NOMO-1 treated with DMSO at 0.1 percent for 48 hours (cell line): ENCODE measurements around the gene GTF2F2.
"Not testable (repeated sequence)": the region's sequence is repeated elsewhere in the genome, so short reads cannot be mapped to it uniquely, and the experiment has no call there.

Source experiments
- DNase-seq: peaks from one replicate; lab custom pipeline; 2025; ENCODE audit not compliant: unreplicated experiment; lab: John Stamatoyannopoulos, UW

GTF2F2 gene

DNA sequence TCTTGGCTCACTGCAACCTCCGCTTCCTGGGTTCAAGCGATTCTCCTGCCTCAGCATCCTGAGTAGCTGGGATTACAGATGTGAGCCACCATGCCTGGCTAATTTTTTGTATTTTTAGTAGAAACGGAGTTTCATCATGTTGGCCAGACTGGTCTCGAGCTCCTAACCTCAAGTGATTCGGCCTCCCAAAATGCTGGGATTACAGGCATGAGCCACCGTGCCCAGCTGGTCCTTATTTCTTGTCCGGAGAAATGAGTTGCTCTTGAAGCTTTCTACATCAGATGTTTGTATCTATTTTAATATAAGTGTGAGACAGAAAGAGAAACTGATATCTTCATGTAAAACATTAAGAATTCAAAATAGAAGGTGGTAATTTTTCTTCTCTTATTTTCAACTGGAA is 124.4 kb downstream of the GTF2F2 start:
- not testable (repeated sequence) for DNase-seq

GRCh38 chr13:45249662-45250061 is 129.4 kb downstream of the GTF2F2 start:
- DNase-seq = no peak

- DNase-seq = no peak
Measured at GRCh38 chr13:45254396-45254795, 134.1 kb downstream of the GTF2F2 start.

GRCh38 chr13:45255247-45255987 is 135.1 kb downstream of the GTF2F2 start:
- DNase-seq = no peak

GRCh38 chr13:45256254-45256653 is 135.9 kb downstream of the GTF2F2 start:
- no peak for DNase-seq

GRCh38 chr13:45257638-45258333 is 137.5 kb downstream of the GTF2F2 start:
- DNase-seq = no peak

- no peak for DNase-seq
Measured at GRCh38 chr13:45258334-45258675, 138.0 kb downstream of the GTF2F2 start.

GRCh38 chr13:45267215-45267614 is 146.9 kb downstream of the GTF2F2 start:
- DNase-seq = no peak

DNA sequence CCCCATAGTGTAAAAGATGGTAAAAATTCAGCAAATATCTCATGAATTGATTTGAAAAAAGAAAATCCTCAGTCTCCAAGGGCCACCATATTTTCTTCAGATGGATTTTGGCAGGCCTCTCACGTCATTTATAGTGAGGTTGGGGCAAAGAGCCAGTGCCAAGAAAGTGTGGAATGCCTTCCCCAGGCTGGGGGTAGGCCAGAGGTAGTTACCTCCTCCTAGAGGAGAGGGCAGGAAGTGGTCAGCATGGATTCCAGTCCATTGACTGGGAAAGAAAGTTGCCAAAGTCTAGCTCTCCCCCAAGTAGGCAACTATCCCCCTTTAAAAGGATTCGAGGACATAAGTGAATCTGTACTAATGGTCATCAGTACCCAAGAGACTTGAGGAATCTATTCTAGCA is 148.9 kb downstream of the GTF2F2 start:
- DNase-seq = no peak

GRCh38 chr13:45276913-45277312 is 156.6 kb downstream of the GTF2F2 start:
- DNase-seq = peak; percentile 76

DNA sequence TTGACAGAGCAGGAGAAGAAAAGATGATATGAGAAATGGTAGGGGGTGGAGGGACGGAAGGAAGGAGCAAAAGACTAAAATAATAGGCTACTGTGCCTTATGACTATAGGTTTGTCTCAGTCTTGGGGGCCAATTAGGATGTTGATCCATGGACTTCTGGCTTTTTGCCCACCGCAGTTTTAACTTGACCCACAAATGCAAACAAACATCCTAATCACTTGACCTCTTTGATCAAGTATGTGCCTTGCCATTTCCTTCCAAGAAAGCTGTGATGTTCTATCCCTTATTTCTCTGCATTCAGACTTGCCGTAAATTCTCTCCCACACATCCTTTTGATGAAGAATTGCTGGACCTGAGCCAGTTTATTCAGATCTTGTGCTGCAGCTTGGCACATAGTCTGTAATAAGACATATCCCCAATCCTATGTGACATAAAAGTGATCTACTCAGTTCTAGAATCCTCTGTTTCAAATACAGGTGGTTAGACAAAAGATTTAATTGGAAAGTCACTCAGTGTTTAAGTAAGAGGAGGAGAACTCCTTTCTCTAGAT is 157.9 kb downstream of the GTF2F2 start:
- DNase-seq = no peak

DNA sequence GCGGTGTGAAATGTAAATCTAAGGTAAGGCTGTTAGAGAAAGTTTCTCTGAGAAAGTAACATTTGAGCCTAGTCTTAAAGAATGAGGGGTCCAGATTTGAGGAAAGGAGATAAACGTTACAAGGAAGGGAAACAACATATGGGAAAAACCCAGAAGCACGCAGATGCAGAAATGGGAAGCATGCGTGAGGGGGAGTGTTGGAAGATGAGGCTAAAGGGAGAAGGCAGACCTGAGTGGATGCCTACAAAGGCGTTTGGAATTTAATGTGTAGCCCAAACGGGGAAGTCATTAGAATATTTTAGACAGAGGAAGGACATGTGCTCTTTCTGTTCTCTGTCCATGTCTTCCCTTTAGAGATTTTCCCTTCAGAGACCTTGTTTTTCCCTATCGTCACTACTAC is 159.7 kb downstream of the GTF2F2 start:
- DNase-seq = no peak

DNA sequence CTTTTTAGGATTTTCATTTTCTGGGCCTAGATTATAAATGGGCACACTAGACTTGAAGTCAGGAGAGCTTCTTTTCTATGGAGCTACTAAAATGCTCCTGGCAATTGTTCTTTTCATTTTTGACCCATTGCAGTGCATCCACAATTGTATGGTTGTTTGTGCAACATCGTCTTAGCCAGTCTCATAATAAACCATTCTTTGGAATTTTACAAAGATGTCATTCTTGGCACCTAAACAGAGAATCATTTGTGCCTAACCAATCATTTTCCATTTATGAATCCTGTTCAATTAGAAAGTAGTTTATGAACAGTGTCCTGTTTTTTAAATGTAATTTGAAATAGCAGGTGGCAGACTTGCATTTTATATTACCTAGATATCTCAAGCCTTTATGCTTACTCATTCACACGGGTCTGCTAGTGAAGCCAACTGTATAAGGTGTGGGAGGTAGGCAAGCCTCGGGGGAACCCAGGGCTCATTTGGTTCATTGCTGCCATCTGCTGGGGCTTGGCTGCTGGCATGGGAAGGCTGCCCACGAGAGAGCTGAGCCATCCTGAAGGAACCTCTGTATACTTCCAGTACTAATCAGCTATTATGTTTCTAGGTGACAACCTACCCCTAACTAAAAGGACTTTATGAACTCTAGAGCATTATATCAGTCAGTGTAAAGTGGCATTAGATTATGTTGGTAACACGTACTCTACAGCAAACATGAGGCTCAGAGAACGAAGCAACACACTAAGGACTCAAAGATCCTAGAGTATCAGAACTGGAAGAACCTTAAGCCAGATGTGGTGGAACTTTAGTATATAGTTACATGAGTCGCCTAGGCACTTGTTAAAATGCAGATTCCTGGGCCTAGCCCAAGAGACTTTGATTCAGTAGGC is 160.7 kb downstream of the GTF2F2 start:
- DNase-seq = no peak

- no peak for DNase-seq
Measured at GRCh38 chr13:45282994-45283393, 162.7 kb downstream of the GTF2F2 start.

GRCh38 chr13:45289936-45290563 is 169.7 kb downstream of the GTF2F2 start:
- no peak for DNase-seq

DNA sequence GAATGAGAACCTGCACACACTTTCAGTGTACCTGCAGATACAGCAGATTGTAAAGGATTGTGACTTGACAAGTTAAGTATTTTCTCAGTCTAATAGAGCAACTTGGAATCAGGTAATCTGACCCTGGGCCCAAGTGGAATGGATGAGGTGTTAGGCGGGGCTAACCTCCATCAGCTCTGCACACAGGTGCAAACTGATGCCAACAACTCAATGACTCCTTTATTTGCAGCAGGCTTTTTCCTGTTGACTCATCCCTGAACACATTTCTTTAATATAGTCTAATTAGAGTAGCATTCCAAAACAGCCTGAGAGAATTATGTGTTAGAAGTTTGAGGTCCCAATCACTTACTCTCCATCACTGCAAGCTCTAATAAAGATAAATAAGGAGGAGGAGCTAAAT is 171.9 kb downstream of the GTF2F2 start:
- DNase-seq = no peak

DNA sequence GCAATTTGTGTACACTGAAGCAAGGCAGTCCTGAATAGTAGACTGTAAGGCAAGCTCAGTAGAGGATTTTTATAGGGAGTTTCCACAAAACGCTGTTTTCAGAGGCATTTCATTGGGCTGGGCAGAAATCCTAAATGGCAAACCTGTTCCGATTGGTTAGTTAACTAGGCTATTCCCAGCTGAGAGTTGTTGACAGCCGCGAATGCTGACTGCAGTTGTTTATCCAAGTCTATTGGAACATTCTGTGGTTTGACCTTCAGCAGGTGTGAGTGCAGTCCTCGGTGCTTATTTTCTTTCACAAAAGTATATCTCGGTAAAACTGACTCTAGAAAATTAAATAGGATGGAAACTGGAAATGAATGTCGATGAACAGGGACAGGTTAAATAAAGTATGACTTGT is 175.2 kb downstream of the GTF2F2 start:
- DNase-seq = no peak

- no peak for DNase-seq
Measured at GRCh38 chr13:45296259-45296658, 175.9 kb downstream of the GTF2F2 start.

GRCh38 chr13:45297456-45298205 is 177.3 kb downstream of the GTF2F2 start:
- DNase-seq = no peak

- no peak for DNase-seq
Measured at GRCh38 chr13:45298206-45298505, 177.8 kb downstream of the GTF2F2 start.

DNA sequence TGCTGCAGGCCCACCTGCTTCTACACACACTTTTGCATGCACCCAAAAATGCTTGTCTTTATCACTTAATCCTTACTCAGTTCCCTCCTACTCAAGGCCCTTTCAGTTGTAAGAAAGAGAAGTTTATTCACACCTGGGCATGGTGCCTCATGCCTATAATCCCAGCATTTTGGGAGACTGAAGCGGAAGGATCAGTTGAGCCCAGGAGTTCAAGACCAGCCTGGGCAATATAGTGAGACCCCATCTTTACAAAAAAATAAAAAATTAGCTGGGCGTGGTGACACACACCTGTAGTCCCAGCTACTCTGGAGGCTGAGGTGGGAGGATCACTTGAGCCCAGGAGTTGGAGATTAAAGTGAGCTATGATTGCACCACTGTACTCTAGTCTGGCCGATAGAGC is 178.2 kb downstream of the GTF2F2 start:
- not testable (repeated sequence) for DNase-seq
